ENCODE data around the gene PHF14.
"Not testable (repeated sequence)": the region's sequence is repeated elsewhere in the genome, so short reads cannot be mapped to it uniquely, and the experiment has no call there.

The PHF14 gene

GRCh38 chr7:10973061-10973941 lies at the start of gene PHF14:
PHF14 (plus strand) TSS chr7:10973872; CDS start chr7:10974324, 452 bp downstream.
- peak; percentile 91 to 94 for DNase-seq (ENCODE audit: low read depth in 1 of 2, low spot score in 1 of 2)

GRCh38 chr7:10924370-10924769 lies 49.3 kb upstream of the PHF14 start:
- DNase-seq (ENCODE audit: low read depth in 1 of 2, low spot score in 1 of 2): no peak

GRCh38 chr7:10928203-10928602 lies 45.5 kb upstream of the PHF14 start:
- not testable (repeated sequence) for DNase-seq (ENCODE audit: low read depth in 1 of 2, low spot score in 1 of 2)

GRCh38 chr7:10930551-10930950 lies 43.1 kb upstream of the PHF14 start:
- no peak for DNase-seq (ENCODE audit: low read depth in 1 of 2, low spot score in 1 of 2)

DNA sequence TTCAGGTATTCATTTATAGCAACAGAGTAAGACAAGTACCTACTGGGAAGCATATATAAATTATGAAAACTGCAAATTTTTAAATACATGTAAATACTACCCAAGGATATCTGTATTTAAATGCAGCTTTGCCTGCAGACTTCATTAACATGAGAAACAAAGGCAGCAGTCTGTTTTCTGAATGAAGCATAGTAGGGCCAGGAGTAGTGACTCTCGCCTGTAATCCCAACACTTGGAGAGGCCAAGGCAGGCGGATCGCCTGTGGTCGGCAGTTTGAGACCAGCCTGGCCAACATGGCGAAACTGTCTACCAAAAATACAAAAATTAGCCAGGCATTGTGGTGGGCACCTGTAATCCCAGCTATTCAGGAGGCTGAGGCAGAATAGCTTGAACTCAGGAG lies 42.5 kb upstream of the PHF14 start:
- DNase-seq (ENCODE audit: low read depth in 1 of 2, low spot score in 1 of 2): no peak

GRCh38 chr7:10934292-10934691 lies 39.4 kb upstream of the PHF14 start:
- no peak for DNase-seq (ENCODE audit: low read depth in 1 of 2, low spot score in 1 of 2)

GRCh38 chr7:10939237-10939910 lies 34.3 kb upstream of the PHF14 start:
- peak in 1 of 2 donors; percentile 2 for DNase-seq (ENCODE audit: low read depth in 1 of 2, low spot score in 1 of 2)

DNA sequence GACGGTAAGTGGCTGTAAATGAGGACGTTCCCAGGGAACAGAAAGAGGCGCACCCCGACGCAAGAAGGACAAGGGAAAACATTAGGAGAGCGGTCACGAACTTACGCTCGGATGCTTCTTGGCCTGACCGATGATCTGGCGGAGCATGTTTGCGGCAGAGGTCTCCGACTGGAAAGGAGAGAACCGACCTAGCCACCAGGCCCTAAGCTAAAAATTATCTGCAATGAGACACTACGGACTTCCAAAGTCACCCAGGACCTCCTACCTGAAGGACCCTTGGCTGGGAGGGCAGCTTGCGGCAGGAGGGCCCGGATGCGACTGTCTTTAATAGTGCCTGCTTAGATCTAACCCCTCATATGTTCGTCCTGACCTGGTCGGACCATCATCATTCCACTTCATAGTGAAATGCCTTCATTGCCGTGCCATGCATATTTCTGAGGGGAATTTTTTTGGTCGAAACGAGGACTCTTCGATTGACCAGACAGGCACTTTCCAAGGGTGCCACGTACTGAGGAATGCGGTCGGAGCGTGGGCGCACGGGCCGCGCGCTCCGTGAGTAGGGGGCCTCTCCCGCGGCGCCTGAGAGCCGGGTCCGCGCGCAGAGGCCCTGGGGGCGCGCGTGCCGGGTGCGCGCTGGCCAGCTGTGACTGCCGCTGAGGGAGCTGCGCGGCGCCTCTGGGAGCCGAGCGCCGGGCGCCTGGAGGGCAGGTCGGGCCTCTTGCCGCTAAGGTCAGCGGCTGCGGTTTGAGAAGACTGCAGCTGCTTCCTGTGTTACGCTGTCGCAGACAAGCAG lies 33.6 kb upstream of the PHF14 start:
- DNase-seq (ENCODE audit: low read depth in 1 of 2, low spot score in 1 of 2): peak; percentile 80 to 85

DNA sequence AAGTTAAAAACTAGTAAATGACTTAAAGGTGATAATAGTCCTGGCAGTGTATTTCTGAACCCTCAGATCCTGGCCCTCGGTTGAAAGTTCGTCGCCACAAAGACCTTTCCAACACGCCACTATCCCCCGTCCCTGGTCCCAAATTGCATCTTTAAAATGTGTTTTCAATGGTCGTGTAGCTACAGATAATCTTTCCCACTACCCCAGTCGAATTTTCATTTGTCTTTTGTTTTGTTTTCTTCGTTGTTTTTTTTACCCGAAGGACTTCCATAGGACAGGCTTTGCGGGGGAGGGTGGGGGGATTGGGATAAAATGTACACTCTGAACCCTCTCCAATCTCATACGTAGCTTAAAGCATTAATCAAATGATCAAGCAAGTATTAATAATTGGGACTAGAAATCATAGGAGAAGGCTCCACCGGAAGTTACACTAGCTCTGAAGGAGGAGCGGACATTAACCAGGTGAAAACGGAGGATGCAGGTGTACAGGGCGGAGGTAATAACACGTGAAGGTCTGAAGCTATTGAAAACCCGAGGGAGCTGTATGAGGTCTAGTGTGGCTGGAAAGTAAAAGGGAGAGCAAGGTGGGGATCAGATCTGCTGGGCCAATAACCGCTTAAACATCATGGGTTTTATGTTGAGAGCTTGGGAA lies 32.8 kb upstream of the PHF14 start:
- DNase-seq (ENCODE audit: low read depth in 1 of 2, low spot score in 1 of 2): no peak

GRCh38 chr7:10950494-10950893 lies 23.2 kb upstream of the PHF14 start:
- no peak for DNase-seq (ENCODE audit: low read depth in 1 of 2, low spot score in 1 of 2)

- not testable (repeated sequence) for DNase-seq (ENCODE audit: low read depth in 1 of 2, low spot score in 1 of 2)
These were observed 22.6 kb upstream of the PHF14 start for GRCh38 chr7:10950974-10951578.

- DNase-seq (ENCODE audit: low read depth in 1 of 2, low spot score in 1 of 2): no peak
These were observed 21.1 kb upstream of the PHF14 start for GRCh38 chr7:10952588-10952987.

DNA sequence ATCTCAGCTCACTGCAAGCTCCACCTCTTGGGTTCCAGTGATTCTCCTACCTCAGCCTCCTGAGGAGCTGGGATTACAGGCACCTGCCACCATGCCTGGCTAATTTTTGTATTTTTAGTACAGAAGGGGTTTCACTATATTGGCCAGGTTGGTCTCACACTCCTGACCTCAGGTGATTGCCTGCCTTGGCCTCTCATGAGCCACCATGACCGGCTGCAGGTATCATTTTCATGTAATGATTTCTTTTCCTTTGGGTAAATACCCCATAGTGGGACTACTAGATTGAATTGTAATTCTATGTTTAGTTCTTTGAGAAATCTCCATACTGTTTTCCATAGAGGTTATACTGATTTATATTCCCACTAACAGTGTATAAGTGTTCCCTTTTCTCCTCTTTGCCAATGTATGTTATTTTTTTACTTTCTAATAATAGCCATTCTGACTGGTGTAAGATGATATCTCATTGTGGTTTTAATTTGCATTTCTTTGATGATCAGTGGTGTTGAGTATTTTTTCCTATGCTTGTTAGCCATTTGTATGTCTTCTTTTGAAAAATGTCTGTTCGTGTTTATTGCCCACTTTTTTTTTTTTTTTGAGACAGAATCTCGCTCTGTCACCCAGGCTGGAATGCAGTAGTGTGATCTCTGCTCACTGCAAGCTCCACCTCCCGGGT lies 20.5 kb upstream of the PHF14 start:
- DNase-seq (ENCODE audit: low read depth in 1 of 2, low spot score in 1 of 2): not testable (repeated sequence)

DNA sequence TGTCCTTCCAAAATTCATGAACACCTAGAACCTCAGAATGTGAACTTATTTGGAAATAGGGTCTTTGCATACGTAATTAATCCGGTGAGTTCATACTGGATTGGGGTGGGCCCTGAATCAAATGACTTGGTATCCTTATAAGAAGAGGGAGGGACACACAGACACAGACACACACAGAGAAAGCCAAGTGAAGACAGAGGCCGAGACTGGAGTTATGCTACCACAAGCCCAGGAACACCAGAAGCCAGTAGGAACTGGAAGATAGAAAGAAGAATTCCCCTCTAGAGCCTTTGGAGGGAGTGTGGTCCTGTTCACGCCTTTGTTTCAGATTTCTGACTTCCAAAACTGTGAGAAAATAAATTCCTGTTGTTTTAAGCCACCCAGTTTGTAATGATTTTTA lies 17.1 kb upstream of the PHF14 start:
- DNase-seq (ENCODE audit: low read depth in 1 of 2, low spot score in 1 of 2): no peak

GRCh38 chr7:10960242-10960641 lies 13.4 kb upstream of the PHF14 start:
- not testable (repeated sequence) for DNase-seq (ENCODE audit: low read depth in 1 of 2, low spot score in 1 of 2)

- DNase-seq (ENCODE audit: low read depth in 1 of 2, low spot score in 1 of 2): not testable (repeated sequence)
These were observed 8.7 kb upstream of the PHF14 start for GRCh38 chr7:10965016-10965415.

DNA sequence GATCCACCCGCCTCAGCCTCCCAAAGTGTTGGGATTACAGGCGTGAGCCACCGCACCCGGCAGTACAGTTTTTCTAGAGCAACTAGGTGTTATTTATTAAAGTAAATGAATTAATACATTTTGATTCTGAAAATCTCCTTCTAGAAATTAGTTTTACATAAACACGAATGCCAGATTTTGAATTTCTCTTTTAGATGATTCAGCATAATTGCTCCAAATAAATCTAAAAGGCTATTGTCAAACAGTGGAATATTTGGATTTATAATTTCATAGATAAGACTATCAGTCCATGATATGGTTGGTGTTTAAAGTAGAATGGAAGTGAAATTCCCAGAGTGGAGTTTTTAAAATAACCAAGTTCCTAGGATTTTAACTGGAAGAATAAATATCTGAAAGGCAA lies 1.5 kb upstream of the PHF14 start:
- no peak for DNase-seq (ENCODE audit: low read depth in 1 of 2, low spot score in 1 of 2)

- peak in 1 of 2 donors; percentile 6 for DNase-seq (ENCODE audit: low read depth in 1 of 2, low spot score in 1 of 2)
These were observed 555 bp downstream of the PHF14 start for GRCh38 chr7:10973942-10974911.

DNA sequence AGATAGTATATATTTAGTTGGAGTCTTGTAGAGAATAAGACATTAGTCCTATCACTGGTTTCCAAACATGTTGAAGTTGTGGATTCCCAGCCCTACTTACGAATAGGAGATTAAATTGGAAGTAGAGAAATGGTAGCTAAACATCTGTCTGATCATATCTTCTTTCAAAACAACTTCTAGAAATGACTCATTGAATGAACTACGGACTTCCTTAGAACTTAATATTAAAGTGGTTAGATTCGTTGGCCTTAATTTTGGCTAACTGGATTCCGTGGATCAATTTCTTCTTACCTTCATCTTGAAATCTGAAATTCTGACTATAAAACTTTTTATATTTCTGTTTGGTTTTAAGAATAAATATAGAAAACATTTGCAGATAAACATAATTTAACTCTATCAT lies 3.4 kb downstream of the PHF14 start:
- no peak for DNase-seq (ENCODE audit: low read depth in 1 of 2, low spot score in 1 of 2)

Data from activated CD4-positive, alpha-beta T cell treated with anti-CD3 and anti-CD28 coated beads, Interleukin-2, amount 50 U/mL, for 24 hours (primary cell).